ENCODE data around the gene POU6F1.

Gene POU6F1

DNA sequence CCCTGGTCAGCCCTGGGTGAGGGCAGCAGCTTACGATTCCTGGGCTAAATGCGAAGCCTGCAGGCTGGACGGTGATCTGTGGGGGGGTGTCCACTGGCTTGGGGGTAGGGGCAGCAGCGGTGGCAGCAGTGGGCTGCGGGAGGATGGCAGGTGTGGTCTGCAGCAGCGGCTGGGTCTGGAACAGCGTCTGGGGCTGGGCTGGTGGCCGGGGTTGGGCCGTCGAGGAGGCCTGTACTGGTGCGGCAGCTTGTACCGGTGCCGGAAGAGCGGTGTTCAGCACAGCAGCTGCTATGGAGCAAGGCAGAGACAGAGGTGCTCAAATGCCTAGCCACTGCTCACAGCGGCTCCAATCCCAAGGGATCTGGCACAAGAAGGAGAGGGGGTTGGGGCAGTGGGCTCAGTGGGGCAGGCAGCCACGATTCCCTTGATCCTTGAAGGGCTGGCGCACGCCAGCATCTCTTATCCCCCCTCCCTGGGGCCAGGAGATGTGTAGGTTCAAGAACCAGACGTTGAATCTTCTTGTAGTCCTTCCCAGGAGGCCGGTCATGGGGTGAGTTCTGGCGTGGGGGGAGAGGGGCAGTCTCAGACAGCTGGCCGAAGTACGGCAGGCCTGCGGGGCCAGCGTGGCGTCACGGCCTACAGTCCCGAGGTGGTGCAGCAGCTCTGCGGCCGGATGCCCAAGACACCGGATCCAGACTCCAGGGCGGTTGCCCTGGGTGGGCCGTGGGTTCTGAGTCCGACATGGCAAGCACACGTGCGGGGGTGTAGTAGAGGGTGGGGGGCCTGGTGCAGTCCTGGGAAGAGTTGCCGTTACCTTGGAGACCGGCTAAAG, 19.9 kb downstream of the POU6F1 start:
- no peak for DNase-seq

GRCh38 chr12:51196547-51196946, 21.3 kb downstream of the POU6F1 start:
- no peak for DNase-seq

- no peak for DNase-seq
Measured at GRCh38 chr12:51195841-51196240, 22.0 kb downstream of the POU6F1 start.

DNA sequence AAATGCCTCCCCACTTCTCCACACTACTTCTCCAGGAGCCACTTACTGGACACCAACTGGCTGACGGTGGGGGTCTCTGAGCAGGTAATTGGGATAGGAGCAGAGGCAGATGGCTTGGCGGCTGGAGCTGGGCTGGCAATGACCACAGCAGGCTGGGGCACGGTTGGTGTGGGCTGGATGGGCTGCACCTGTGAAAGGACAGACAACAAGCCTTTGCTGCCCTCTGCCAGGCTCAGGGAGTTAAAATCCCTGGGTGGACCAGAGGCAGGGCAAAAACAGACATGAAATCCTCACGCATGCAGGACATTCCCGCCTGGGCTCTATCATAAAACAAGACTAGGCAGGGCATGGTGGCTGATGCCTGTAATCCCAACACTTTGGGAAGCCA, 25.6 kb downstream of the POU6F1 start:
- DNase-seq = no peak

- DNase-seq = no peak
Measured at GRCh38 chr12:51191516-51192283, 26.2 kb downstream of the POU6F1 start.

GRCh38 chr12:51190820-51191219, 27.0 kb downstream of the POU6F1 start:
- no peak for DNase-seq

DNA sequence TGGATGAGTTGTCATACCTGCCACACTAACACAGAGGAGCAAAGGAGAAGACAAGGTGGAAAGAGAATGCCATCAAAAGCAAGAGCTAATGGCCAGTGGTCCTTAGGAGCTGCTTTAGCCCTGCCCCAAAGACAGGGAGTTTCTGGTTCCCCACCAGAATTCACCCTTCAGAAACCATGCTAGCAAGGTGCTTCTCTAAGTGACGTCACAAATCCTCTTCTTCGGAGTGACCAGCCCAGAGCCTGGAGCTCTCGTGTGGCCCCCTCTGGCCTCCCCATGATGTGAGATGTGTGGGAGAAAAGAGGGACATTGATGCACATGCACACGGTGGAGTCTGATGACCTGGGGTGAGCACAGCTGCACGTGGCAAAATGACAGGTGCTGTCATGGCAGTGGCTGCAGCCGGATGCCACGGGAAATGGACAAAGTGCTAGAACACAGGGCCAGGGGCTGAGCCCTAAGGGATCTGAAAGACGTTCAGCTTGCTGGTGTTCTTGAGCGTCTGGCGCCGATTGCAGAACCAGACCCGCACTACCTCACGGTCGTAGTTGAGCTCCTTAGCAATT, 28.0 kb downstream of the POU6F1 start:
- DNase-seq = no peak

DNA sequence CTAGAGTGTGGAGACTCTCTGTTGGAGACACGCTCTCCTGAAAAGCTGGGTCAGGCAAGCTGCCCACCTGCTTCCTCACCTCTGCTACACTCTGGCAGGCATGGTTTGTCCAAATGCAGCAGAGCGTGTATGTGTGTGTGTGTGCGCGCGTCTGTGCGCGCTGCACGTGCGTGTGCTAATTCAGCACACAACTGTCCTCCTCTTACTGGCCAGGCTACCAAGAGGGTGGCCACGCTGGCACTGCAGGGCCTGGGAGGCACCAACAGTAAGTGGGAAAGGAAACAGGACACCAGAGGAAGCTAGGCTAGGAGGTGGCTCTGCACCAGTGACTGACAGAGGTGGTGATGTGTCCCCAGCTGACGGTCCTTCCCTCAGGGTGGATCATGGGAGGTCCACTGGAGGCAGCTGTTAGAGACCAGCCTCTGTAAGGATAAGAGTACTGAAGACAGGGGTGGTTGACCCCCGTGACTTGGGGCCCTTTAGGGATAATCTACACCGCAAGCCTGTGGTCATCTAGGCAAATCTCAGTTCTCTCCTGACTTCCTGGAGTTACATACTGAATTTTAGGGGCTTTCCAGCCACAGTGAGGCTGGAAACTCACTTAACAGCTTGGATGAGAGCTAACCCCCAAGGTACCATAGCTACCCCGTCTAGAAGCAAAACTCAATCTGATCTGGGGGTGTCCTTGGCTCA, 29.4 kb downstream of the POU6F1 start:
- DNase-seq = no peak

GRCh38 chr12:51187370-51187987, 30.4 kb downstream of the POU6F1 start:
- no peak for DNase-seq

- no peak for DNase-seq
Measured at GRCh38 chr12:51186465-51187085, 31.3 kb downstream of the POU6F1 start.

GRCh38 chr12:51185171-51185717, 32.6 kb downstream of the POU6F1 start:
- no peak for DNase-seq

- no peak for DNase-seq
Measured at GRCh38 chr12:51183816-51184215, 34.0 kb downstream of the POU6F1 start.

GRCh38 chr12:51183349-51183748, 34.5 kb downstream of the POU6F1 start:
- DNase-seq = no peak

DNA sequence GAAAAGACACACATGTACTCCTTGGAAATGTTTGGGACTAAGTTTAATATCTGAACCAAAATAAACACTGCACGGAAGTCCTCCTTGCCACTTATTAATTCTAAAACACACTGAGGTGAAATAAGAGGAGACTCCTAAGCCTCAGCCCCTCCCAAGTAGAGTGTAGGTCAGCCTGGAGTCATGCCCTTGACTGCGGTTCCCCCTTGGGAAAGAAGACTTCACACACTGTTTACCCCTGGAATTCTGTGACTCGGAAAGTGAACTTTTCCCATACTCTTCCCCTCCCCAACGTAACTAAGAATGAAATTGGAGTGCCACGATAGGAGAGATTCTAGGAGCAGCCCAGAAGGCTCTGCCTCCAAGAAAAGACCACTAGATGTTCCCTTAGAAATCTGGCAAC, 36.3 kb downstream of the POU6F1 start:
- DNase-seq = no peak

DNA sequence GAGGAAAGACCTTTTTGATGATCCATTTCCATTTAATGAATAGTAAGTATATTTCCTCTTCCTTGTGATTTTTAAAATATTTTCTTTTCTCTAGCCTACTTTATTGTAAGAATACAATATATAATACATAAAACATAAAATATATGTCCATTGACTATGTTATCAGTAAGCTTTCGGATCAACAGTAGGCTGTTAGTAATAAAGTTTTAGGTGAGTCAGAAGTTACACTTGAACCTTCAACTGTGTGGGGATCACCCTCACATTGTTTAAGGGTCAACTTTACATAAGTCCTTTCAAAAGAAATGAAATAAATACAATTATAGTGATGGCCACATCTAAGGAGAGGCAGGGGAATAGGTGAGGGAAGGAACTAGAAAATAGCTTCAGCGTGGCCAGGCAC, 40.0 kb downstream of the POU6F1 start:
- DNase-seq = no peak

DNA sequence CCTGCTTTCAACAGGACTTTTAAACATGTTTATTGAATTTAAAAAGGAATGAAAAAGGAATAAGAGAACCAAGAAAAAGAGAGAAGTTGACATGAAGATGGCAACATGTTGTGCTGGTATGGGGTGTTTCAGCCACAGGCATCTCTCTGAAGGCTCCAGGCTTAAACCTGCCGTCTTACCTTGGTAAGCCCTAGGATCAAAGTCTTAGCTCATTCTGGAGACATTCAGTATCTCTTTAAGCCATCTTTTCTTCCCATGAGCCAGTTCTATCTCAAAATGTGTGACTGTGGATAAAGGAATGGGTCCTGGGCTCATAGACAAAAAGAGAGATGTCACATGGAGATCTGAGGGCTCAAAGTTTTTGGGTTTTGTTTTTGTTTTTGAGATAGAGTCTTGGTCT, 43.4 kb downstream of the POU6F1 start:
- no peak for DNase-seq

GRCh38 chr12:51172515-51173431, 45.1 kb downstream of the POU6F1 start, which contains the start of gene TFCP2:
TSS of gene TFCP2 (minus strand) at chr12:51173135. CDS start at chr12:51172422, 713 bp downstream.
- DNase-seq = peak; percentile 83 to 90

- no peak for DNase-seq
Measured at GRCh38 chr12:51171884-51172514, 45.9 kb downstream of the POU6F1 start.

- no peak for DNase-seq
Measured at GRCh38 chr12:51163795-51164194, 54.1 kb downstream of the POU6F1 start.

- no peak for DNase-seq
Measured at GRCh38 chr12:51162217-51162616, 55.6 kb downstream of the POU6F1 start.

All from cerebellar nuclear complex (tissue), 1 donor.